Measurements from ENCODE around the gene ARHGEF7.

DNA sequence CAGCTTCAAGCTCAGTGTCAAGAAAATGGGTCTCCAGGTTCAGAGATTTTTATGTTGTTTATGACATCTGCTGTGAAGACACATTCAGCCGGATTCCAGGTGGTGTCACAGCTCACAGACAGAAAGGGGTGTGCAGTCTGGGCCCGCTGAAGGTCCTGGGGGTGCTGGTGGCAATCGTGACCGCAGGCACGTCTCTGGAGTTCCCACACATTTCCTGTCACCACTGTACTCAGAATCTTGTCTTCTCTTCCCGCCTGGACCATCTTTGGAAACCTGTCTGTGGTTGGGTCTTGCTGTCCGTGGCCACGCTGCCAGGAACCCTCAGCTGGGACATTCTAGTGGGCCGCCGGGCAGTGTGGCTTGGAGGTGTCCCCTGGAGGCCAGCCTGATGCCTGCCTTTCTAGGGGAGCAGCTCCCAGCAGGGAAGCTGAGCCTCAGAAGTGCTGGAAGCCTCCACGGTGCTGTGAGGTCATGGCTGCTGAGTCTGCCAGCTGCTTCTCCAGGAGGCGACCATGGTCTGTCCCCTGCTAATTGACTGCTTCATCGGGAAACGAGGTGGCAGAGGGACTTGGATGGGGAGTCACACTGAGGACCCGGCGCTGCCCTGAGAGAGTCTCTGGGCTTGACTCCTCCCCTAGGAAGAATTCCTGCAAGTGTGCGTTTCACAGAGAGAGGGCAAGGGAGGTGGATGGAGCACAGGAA is 209.0 kb downstream of the ARHGEF7 start:
- TF ChIP-seq, protein P1, sequence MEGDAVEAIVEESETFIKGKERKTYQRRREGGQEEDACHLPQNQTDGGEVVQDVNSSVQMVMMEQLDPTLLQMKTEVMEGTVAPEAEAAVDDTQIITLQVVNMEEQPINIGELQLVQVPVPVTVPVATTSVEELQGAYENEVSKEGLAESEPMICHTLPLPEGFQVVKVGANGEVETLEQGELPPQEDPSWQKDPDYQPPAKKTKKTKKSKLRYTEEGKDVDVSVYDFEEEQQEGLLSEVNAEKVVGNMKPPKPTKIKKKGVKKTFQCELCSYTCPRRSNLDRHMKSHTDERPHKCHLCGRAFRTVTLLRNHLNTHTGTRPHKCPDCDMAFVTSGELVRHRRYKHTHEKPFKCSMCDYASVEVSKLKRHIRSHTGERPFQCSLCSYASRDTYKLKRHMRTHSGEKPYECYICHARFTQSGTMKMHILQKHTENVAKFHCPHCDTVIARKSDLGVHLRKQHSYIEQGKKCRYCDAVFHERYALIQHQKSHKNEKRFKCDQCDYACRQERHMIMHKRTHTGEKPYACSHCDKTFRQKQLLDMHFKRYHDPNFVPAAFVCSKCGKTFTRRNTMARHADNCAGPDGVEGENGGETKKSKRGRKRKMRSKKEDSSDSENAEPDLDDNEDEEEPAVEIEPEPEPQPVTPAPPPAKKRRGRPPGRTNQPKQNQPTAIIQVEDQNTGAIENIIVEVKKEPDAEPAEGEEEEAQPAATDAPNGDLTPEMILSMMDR (conservative IDR thresholded peaks at IDR 0.05): no peak
- TF ChIP-seq ZFX (IDR thresholded peaks at IDR 0.05): no peak

Measured in C4-2B (cell line).